Fibroblast of villous mesenchyme (primary cell): ENCODE measurements around the gene AKAP13. TPM values are rescaled to one million over a fixed set of nuclear protein-coding genes. Genes with fewer than 3 reads are reported as not detected.

Experiments used
- DNase-seq: peaks from one replicate; pipeline ENCODE4 v3.0.0-alpha.2; 2010; ENCODE audit warnings: low read depth
- H3K4me3 ChIP-seq: 2 replicates; pipeline ENCODE4 v1.5.1; 2011; ENCODE audit warnings: low read depth, mild to moderate bottlenecking, low read length
- CTCF ChIP-seq: IDR thresholded peaks from 2 replicates; pipeline ENCODE4 v1.5.1; 2012; ENCODE audit warnings: low read depth, mild to moderate bottlenecking, low read length; ENCODE audit not compliant: insufficient read depth
- total RNA-seq: library from RNA; depleted of rRNA; stranded (reverse); fragments of >200 nt; gene quantifications from 2 replicates; pipeline ENCODE4 v1.2.3, GENCODE V29; 2012

Gene AKAP13
- total RNA-seq, 1 donor = 164 TPM

DNA sequence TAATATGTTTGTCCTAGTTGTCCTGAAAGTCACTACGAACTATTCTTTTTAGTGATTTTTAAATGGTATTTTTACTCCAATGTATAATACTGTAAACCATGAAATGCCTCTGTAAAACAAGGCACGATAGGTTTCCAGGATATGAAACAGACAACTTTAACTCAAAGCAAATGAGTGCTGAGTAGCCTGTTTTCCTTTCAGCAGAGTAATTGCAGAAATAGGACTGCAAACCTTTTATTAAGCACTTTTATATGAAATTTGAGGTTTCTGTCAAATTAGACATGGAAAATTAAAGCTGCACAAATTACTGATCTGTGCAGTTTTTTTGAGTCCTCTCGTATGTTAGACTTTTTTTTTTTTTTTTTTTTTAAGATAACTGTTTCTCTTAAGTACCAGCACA is 16.2 kb downstream of the AKAP13 start:
- TF ChIP-seq CTCF = no peak
- no peak for DNase-seq

GRCh38 chr15:85397151-85397550 is 16.7 kb downstream of the AKAP13 start:
- TF ChIP-seq CTCF = no peak
- H3K4me3 ChIP-seq = no peak overlapping the region
- DNase-seq = no peak

More for the DNA sequence above, 16.2 kb downstream of the AKAP13 start:
- H3K4me3 ChIP-seq = no peak overlapping the region

DNA sequence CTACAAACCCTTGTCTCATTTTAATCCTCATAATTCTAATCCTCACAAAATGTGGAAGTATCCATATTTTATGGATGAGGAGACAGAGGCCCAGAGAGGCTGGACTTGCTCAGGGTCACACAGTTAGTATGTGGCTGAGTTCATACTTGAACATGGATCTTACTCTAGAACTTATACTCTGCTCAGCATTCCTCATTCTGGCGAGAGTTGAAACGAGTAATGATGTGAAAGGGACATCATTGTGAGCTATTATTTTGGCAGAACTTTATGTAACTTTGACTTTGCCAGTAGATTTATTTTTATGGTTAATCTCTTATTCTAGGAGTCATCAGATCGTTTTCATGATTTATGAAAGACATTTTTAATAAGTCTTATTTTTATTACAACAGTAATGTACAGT is 17.5 kb downstream of the AKAP13 start:
- TF ChIP-seq CTCF = no peak
- H3K4me3 ChIP-seq = no peak overlapping the region
- no peak for DNase-seq

DNA sequence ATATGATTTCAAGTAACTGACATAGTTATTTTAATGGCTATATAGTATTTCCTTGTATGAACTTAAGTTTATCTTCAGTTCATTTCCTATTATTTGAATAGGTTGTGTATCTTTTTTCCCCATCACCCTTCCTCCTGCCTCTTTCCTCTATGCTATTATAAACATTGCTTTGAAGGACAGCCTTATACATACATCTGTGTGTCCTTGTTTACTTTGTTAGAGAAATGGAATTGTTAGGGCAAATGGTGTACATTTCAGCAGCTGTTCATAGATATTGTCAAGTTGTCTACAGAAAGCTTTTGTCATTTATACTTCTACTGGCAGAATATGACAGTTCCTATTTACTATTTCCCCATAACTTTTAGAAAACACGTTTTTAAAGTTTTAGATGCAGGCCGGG is 18.4 kb downstream of the AKAP13 start:
- H3K4me3 ChIP-seq = no peak overlapping the region
- TF ChIP-seq CTCF = no peak
- no peak for DNase-seq

- no peak for DNase-seq
- TF ChIP-seq CTCF = no peak
- no peak overlapping the region for H3K4me3 ChIP-seq
Observed at GRCh38 chr15:85399627-85400026, 19.2 kb downstream of the AKAP13 start.

DNA sequence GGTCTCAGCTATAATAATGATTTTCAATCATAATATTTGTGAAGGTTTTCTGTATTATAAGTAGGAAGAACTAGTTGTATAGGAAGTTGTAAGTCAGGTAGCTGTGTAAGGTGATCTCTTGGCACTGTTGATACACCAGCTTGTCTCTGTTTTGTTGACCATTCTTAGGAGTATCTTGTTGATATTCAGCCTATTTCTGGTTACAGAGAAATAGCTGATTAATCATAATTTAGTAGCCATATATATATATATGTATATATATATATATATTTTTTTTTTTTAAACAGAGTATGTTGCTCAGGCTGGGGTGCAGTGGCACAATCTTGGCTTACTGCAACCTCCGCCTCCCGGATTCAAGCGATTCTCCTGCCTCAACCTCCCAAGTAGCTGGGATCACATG is 20.2 kb downstream of the AKAP13 start:
- no peak overlapping the region for H3K4me3 ChIP-seq
- no peak for TF ChIP-seq CTCF
- DNase-seq = no peak

GRCh38 chr15:85401108-85401774 is 20.8 kb downstream of the AKAP13 start:
- DNase-seq = no peak
- H3K4me3 ChIP-seq = no peak overlapping the region
- TF ChIP-seq CTCF = no peak
